GM12878 (cell line): Measurements from ENCODE around the gene CCDC178. TPM values are rescaled to one million over a fixed set of nuclear protein-coding genes. Genes with fewer than 3 reads are reported as not detected.

ENCODE experiments used
- ATAC-seq: fragments of 200-7000 bp; cut with Tn5 transposase; 3 replicates; pipeline ENCODE4 v1.9.1; 2020; ENCODE audit warnings: mild to moderate bottlenecking, moderate library complexity
- BruUV-seq: library from RNA; stranded (reverse); fragments of 400-500 nt; replicated peaks from 2 replicates; lab custom pipeline; 2021; lab: Mats Ljungman, UMichigan
- CTCF ChIA-PET: fragments of 300-600 bp; sonication (Branson Sonifier 250); formaldehyde crosslinking; extraction: SDS; loops from one replicate; lab custom pipeline; 2021; ENCODE audit warnings: inconsistent platforms; lab: Yijun Ruan, JAX
- POLR2A ChIA-PET: fragments of 350-600 bp; formaldehyde crosslinking; extraction: SDS; loops from one replicate; lab custom pipeline; 2021; ENCODE audit warnings: inconsistent platforms; lab: Charles Lee
- RAD21 ChIA-PET: fragments of 300-600 bp; sonication (Branson Sonifier 250); formaldehyde crosslinking; loops from one replicate; lab custom pipeline; 2023; ENCODE audit warnings: antibody characterized with exemption; ENCODE audit not compliant: unreplicated experiment; lab: Charles Lee
- SMC1A ChIA-PET: fragments of 300-600 bp; sonication (Branson Sonifier 250); formaldehyde crosslinking; loops from one replicate; lab custom pipeline; 2023; ENCODE audit not compliant: unreplicated experiment, uncharacterized antibody; lab: Charles Lee
- DNase-seq: peaks from one replicate; pipeline ENCODE4 v3.0.0-alpha.2; 2011; ENCODE audit warnings: low read depth, low spot score
- FAIRE-seq: peaks from 3 replicates; lab custom pipeline; 2011; peaks lifted over from hg19 to GRCh38; lab: Jason Lieb, UNC
- H2AFZ ChIP-seq: 2 replicates; pipeline ENCODE4 v1.6.0; 2011; ENCODE audit warnings: low read depth, low read length, control low read depth; ENCODE audit not compliant: control insufficient read depth
- H3K27ac ChIP-seq: 2 replicates; pipeline ENCODE4 v1.5.1; 2011; ENCODE audit warnings: control low read depth; ENCODE audit not compliant: control insufficient read depth, insufficient read depth
- H3K27me3 ChIP-seq, 2 experiments: replicated peaks in 1 of 2; 2 replicates each; pipeline versions ENCODE4 v1.6.0 to v1.6.1; 2011; ENCODE audit warnings: low read length in 1 of 2; ENCODE audit not compliant: control insufficient read depth in 2 of 2, insufficient read depth in 2 of 2
- H3K36me3 ChIP-seq, 2 experiments: 2 replicates each; pipeline ENCODE4 v1.5.1; 2011; ENCODE audit warnings: low read length in 1 of 2; ENCODE audit not compliant: control insufficient read depth in 2 of 2, insufficient read depth in 2 of 2
- H3K4me1 ChIP-seq: 2 replicates; pipeline ENCODE4 v1.6.1; 2011; ENCODE audit warnings: mild to moderate bottlenecking, low read length, moderate library complexity, mixed read lengths; ENCODE audit not compliant: control insufficient read depth, insufficient read depth
- H3K4me2 ChIP-seq: 2 replicates; pipeline ENCODE4 v1.6.0; 2011; ENCODE audit warnings: control low read depth; ENCODE audit not compliant: control insufficient read depth, insufficient read depth
- H3K4me3 ChIP-seq: fragments of 200-600 bp; sonication (generic); 2 replicates; pipeline ENCODE4 v1.5.1; 2016
- H3K79me2 ChIP-seq: 2 replicates; pipeline ENCODE4 v1.6.0; 2011; ENCODE audit warnings: low read length; ENCODE audit not compliant: control insufficient read depth, insufficient read depth
- H3K9ac ChIP-seq: 2 replicates; pipeline ENCODE4 v1.8.0; 2011; ENCODE audit warnings: low read length, control low read depth, mixed read lengths; ENCODE audit not compliant: control insufficient read depth, insufficient read depth
- H3K9me3 ChIP-seq: replicated peaks from 3 replicates; pipeline ENCODE4 v1.5.1; 2011; ENCODE audit warnings: mild to moderate bottlenecking, low read length; ENCODE audit not compliant: control insufficient read depth, insufficient read depth
- H4K20me1 ChIP-seq: 2 replicates; pipeline ENCODE4 v1.6.0; 2011; ENCODE audit not compliant: control insufficient read depth, insufficient read depth
- FOS ChIP-seq: IDR thresholded peaks from 3 replicates; pipeline ENCODE4 v1.6.1; 2011; ENCODE audit warnings: borderline replicate concordance; ENCODE audit not compliant: insufficient read length; ENCODE audit errors: extremely low read depth
- HDAC2 ChIP-seq: fragments of 200-600 bp; sonication (generic); IDR thresholded peaks from 2 replicates; pipeline ENCODE4 v1.6.1; 2017
- POLR2AphosphoS2 ChIP-seq: IDR thresholded peaks from 2 replicates; pipeline ENCODE4 v1.6.1; 2011; ENCODE audit warnings: low read depth, mild to moderate bottlenecking, low read length, improper control_type of control experiment, moderate library complexity
- REST ChIP-seq: IDR thresholded peaks from 2 replicates; pipeline ENCODE4 v1.6.1; 2012; ENCODE audit warnings: mild to moderate bottlenecking, low read depth, low read length
- SUPT20H ChIP-seq: IDR thresholded peaks from 2 replicates; pipeline ENCODE4 v1.6.1; 2011; ENCODE audit warnings: low read depth, mild to moderate bottlenecking, low read length, moderate library complexity, borderline replicate concordance; ENCODE audit not compliant: control insufficient read depth
- WGBS: methylation state at CpG from one replicate; pipeline ENCODE4 v1.1.6; 2016; ENCODE audit warnings: low lambda C conversion rate; ENCODE audit not compliant: insufficient replicate concordance, insufficient coverage; ENCODE audit errors: missing lambda C conversion rate; 5-methylcytosine and 5-hydroxymethylcytosine counted together
- in situ Hi-C: fragments of 300-500 bp; cut with MboI; formaldehyde crosslinking; loops from 9 replicates; pipeline ENCODE4 v1.14.3; 2018; ENCODE audit warnings: mixed read lengths
- intact Hi-C: fragments of 100-400 bp; cut with micrococcal nuclease; formaldehyde crosslinking; loops from one replicate; pipeline ENCODE4 v1.14.2; 2022; ENCODE audit not compliant: unreplicated experiment
- polyA plus RNA-seq, 11 experiments: library from polyadenylated mRNA; depleted of rRNA in 4 of 11; unstranded in 6 of 11; stranded (reverse) in 5 of 11; fragments of >200 nt; fragmentation: Nextera tagmentation in 4 of 11; fragmentation: Illumina TruSeq in 1 of 11; extraction: Ambion mirVana in 4 of 11; extraction: Trizol in 1 of 11; gene quantifications; 1 replicate in 1 of 11; 2 replicates in 10 of 11; pipeline versions ENCODE4 v1.2.1 to v1.2.3, GENCODE V29; 2011 to 2016; ENCODE audit warnings: inconsistent platforms in 2 of 11, missing spikeins in 2 of 11, low read depth in 1 of 11
- total RNA-seq, 4 experiments: library from RNA; depleted of rRNA in 3 of 4; stranded (reverse); fragments of >200 nt in 3 of 4; fragmentation: Illumina TruSeq in 1 of 4; extraction: Trizol in 1 of 4; gene quantifications; 2 replicates each; pipeline versions ENCODE4 v1.2.1 to v1.2.3, GENCODE V29; 2013 to 2021

CCDC178 gene
- total and polyA plus RNA-seq, 10 of the 15 experiments (the other 5 are each of a cell fraction or from before 2014, with no cell fraction given) = 0.04 TPM; not detected in 9

- no peak for FAIRE-seq
- intact Hi-C loops = no loop called here
- H3K4me2 ChIP-seq = no peak overlapping the region
- no peaks in the 10 kb centered on the region for H4K20me1 ChIP-seq
- SMC1A ChIA-PET = interaction anchor here (0.9 kb wide), 1 partner anchor 15 kb away, joined by 4 read pairs; no protein-coding TSS in a partner anchor
- no peaks in the 10 kb centered on the region for H3K27me3 ChIP-seq
- BruUV-seq = no TSS peak
- POLR2A ChIA-PET = no interaction called here
- no peaks in the 10 kb centered on the region for H3K36me3 ChIP-seq
- no peaks in the 10 kb centered on the region for H3K4me1 ChIP-seq
- 0% methylated on average over 3 of the region's 3 CpGs for WGBS
- no peak overlapping the region for H3K9ac ChIP-seq
- H2AFZ ChIP-seq = no peak overlapping the region
- RAD21 ChIA-PET = no interaction called here
- no peak overlapping the region for H3K4me3 ChIP-seq
- H3K79me2 ChIP-seq = no peaks in the 10 kb centered on the region
- CTCF ChIA-PET = no interaction called here
- no peak for ATAC-seq
- H3K9me3 ChIP-seq = no peaks in the 10 kb centered on the region
- DNase-seq = no peak
- no peak overlapping the region for H3K27ac ChIP-seq
- TF ChIP-seq REST (no peak), SUPT20H (no peak), HDAC2 (no peak), POLR2AphosphoS2 (no peak), FOS (no peak)
- in situ Hi-C loops = no loop called here
These were observed 324.1 kb downstream of the CCDC178 start for GRCh38 chr18:33116376-33116775.
